Stimulated activated CD4-positive, alpha-beta T cell treated with anti-CD3 and anti-CD28 coated beads, Interleukin-2, amount 100 ng/mL, for 48 hours (primary cell): ENCODE results near the gene MACROD1.
A peak's percentile ranks its signal among the peaks of the same experiment; 100 is the strongest.

Source experiments
- DNase-seq, 2 donors: peaks; one replicate each; pipeline ENCODE4 v3.0.0-alpha.2; 2020

MACROD1 gene

DNA sequence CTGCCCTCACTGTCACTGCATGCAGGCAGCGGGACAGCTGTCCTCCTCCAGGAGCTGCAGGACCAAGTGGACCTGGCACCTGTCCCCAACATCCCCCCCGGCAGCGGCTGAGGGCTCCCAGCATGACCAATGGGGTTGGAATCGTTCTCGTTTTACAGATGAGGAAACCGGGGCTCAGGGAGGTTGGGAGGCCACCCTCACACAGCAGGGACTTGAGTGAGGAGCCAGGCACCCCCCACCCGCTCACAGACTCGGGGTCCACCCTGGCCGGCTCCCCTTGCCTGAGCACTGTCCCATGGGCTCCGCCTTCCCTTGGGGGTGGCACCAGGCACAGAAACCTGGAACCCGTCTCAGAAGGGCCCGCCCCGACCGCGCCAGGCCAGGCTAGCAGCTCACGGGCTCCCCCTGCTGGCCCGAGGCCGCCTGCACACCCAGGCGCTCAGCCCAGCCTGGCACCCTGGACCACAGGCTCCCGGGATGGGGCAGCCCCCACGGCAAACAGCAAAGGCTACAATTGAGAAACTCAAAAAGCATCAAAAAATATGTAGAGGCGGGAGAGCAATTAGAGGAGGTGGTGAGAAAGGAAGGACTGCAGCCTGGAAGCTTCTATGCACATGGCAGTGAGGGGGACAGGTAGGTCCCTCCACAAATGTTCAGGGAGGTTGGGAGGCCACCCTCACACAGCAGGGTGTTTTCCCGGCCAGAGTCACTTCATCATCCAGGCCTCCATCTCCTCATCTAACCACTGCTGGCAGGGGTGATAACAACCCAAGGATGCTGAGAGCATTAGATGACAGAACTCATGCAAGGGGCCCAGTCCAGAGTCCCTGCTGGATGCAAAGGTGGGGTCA lies 12.8 kb downstream of the MACROD1 start:
- peak; percentile 76 to 80 for DNase-seq

DNA sequence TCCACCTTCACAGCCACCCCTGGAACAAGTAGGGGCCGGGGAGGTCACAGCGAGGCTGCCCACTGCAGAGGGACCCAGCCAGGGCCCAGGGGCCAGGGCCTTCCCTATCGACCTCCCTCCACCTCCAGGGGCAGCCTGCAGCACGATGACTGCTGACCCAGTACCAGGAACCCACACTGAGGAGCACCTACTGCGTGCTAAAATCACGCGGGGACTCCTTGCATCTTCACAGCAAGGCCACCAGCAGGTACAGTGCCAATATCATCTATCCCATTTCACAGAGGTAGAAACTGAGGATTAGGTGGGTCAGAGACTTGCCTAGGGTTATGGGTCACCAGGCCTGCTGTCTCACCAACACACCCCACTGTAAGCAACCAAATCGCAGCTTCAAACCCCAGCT lies 14.6 kb downstream of the MACROD1 start:
- DNase-seq: no peak

DNA sequence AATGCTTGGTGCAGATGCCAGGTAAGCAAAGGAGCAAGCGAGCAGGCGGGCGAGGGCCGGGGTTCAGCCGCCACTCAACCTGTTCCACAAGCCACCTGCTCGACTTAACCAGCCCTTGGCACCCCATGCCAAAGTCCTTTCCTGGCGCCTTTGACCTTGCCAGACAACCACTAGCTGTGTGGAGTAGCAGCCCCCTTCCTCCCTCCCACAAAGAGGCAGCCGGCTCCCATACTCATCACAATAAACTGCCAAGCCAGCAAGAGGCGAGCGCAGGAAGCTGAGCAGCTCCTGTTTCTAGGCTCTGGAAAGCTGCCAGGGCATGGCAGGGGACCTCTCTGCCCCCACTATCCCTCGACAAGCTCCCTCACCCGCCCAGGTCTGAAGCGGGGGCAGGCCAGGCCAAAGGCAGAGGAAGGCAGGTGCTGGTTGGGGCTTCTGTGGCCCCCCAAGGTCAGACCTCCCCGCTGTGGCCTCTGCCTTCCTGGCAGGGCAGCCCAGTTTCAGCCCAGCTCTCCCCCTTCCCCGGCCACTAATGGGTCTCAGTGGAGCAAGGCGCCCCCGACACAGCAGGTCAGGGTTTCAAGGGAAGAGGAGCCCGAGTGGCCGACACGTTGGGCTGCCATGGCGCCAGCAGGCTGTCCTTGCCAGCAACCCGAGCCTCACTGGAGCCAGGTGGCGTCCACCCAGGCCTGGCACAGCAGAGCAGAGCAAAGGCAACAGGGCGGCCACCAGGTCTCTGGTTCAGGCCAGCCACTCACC lies 15.3 kb downstream of the MACROD1 start:
- DNase-seq: no peak

DNA sequence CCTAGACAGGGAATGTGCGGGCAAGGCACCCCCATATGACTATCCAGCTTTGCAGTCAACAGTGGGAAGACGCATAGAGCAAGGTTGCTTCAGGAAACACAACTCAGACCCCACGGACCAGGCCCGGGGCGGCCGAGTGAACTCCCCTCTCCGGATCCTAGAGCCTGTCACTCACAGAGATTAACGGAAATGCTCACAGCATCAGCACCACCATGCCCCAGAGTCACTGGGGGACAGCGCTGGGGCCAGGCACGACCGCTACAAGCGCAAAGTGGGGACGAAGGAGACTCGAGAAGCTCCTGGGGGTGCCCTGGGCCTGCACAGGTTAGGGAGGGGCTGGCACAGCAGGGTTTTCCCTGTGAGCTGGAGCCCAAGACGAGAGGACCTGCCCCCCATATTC lies 15.9 kb downstream of the MACROD1 start:
- no peak for DNase-seq

DNA sequence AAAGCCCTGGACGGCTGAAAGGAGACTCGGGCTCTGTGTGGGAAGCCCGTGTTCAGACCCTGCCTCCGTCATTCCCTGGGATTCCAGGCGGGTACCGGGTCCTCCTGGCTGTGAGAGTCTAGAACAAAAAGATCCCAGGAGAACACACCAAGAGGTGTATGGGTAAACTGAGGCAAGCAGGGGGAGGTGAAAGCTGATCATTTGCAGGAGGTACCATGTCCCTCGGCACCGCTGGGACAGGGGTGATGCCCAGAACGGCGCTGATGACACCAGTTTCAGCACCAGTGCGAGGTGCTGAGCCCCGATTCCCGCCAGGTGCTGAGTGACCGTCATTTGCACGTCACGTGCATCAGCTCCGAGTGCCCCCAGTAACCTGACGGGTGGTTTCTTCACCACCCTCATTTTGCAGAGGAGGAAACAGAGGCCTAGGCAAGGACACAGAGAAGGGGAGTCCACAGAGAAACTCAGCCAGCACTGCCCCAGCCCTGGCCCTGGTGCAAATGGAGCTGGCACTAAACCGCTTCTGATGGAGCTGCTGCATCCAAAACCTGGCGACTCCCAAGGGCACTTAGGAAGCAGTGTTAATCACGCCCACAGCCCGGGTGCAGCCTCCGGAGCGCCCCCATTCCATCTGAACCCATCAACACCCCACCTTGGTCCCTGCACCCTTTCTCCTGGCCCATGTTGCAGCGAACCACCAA lies 16.8 kb downstream of the MACROD1 start:
- DNase-seq: no peak

DNA sequence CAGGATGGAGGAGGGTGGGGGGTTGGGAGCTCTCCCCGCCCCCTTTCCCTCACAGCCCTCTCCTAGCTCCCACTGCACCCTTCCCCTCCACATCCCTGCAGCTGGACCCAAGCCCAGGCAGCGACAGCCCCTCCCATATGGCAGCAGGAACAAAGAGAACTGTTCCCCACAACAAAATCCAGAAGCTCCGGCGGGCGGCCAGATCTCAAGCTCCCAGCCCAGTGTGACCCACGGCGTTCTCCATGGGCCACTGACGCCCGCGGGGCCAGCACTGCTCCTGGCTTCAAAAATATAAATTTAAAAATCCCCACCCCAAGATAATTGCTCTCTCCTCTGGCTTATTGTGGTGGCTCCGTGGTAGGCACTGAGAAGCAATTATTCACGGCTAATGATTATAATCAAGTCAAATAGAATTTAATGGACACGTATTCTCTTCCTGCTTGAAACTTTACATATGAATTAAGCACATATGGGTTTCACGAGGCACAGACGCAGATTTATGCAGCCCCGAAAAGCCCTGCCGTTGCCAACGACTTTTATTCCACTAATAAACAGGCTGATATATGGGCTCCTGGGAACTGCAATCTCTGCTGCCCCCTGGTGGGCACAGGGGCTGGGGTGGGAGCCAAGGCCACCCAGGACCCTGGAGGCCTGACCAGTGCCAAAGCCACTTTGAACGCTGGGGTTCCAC lies 17.5 kb downstream of the MACROD1 start:
- peak; percentile 75 for DNase-seq

DNA sequence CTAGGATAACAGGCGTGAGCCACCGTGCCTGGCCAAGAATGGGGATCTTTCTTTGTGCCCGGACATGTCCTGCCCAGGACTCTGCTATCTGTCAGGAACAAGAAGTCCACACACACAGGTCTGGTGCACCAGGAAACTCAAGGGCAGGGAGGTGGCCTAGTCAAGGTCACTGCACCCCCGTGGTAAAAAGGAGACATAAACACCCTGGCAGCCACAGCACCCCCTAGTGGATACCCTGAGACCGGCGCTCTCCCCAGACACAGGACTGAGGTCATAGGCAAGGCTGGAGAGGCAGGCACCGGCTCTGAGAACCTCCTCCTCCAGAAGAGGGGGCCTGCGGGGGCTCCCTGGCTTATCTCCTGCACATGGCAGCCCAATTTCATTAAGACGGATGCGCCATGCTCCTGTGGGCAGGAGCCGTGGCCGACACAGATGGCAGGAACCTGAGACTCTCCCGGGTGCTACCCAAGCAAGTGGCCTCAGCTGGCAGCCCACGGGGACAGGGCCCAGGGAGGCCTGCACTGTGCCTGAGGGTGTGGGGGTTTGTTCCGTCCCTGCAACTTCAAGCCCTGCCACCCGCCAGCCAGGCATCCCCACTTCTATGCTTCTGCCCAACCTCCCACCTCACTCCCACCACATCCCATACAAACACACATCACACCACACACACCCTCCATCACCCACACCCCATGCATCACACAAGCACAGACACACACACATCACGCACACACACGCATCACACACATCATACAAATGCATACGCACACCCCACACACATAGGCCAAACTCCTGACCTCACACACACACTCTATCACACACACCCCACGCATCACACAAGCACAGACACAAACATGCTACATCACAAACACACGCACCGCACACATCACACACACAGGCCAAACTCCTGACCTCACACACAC lies 19.6 kb downstream of the MACROD1 start:
- peak; percentile 66 to 70 for DNase-seq

DNA sequence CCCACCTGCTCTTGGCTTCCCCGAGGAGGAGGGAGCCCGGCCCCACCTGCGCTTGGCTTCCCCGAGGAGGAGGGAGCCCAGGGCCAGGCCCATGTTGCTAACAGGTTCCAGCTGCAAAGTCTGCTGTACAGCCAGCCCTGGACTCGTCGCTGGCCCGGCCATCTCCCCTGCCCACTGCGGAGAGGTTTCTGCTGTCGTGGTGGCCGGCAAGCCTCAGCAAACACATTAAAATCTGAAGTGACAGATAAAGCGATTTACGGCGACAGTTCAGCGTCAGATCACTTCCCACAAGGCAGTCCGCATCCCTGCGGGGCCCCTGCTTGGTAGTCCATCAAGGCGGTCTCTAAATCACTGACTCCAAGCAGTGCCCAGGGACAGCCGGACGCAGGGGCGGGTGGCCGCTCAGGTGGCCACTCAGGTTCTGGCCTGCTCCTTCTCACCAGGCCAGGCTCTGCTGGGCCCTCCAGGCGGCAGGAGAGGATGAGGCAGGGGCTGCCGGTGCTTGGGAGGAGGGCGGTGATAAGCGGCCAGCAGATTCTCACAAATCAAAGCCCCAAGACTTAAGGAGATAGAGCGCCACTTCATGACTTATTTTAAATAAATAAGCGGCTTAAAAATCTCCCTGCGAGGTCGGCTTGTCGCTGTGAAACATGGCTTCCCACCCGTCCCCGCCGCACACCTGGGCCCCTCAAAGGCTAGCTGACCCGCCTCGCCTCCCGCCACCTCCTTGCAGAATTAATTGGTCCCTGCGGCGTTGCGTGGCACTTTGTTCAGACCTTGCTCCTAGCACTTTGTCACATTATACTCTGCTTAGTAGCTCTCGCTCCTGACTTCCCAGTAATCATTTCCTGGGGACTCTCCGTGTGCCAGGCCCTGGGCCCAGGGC lies 21.1 kb downstream of the MACROD1 start:
- DNase-seq: no peak

DNA sequence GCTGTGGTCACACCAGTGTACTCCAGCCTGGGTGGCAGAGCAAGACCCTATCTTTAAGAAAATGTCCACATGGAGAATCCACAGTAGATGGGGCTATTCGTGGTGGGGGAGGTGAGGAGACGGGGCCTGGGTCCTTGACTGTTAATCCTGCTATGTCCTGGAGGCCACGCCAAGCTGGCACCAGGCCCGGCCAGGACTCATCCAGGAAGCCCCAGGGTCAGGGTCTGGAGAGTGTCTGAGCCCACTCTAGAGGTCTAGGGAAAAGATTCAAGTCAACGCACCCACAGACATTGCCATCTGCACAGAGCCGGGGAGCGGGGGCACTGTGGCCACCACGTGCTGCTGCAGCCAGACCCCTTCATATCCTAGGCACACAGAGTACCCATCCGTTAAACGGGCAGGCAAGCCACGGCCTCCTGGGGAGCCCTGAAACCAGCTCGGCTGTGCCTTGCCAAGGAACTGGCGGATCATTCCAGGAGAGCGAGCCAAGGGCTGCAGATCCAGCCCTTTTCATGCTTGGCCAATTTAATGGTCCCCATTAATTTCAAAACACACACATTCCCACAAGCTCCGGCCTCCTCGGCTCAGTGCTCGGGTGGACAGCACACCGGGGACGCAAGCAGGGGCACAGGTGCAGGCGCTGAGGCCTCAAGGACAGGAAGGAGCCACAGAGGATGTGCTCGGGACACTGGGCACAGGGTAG lies 24.7 kb downstream of the MACROD1 start:
- DNase-seq: no peak

DNA sequence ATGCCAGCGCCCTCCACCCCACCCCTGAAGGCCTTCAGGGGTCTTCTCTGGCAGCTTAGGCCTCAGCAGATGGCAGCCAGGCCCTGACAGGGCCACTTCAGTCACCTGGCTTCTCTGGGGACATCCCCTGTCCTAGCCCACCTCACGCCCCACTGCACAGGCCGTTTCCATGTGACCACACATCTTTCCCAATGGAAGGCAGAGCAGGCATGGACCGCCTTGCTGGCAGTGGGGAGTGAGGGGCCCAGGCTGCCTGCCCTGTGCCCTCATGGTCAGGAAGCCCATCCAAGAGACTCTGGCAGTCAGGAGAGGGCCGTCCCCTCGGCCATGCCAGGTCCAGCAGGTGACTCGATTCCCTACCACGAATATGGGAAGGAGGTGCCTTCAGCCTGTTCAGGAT lies 25.8 kb downstream of the MACROD1 start:
- no peak for DNase-seq

DNA sequence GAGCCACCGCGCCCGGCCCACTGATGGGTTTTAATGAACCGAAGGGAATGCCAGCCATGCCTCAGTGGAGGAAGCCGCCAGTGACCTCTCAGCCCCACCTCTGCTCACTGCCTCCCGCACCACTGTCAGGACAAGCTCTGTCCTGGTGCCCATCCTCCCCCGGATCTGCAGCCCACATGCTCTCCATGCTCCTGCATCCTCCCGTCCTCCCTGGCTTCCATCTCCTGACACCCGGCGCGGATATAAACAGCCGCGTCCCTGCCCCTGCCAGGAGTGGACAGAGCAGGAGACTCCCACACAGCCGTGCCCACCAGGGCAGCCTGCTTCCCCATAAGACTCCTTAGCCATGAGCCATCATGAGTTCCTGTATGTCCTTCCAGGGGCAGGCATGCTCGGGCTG lies 26.9 kb downstream of the MACROD1 start:
- no peak for DNase-seq

DNA sequence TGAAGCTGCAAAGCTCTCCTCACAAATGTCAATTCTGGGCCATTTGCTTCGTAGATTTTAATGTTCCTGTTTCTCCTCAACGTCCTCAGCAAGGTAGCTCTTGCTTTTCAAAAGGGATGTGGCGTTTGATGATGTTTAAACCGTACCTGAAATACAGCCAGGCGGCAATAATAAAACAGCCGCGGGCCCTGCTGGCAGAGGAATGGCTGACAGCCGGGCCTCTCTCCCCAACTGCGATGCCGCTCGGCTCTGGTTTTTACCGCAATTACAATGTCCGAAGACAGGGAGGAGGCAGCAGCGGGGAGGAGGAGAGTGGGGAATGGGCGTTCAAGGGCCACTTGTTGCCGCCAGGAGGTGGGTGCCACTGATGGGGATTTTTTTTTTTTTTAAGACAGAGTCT lies 27.5 kb downstream of the MACROD1 start:
- no peak for DNase-seq

DNA sequence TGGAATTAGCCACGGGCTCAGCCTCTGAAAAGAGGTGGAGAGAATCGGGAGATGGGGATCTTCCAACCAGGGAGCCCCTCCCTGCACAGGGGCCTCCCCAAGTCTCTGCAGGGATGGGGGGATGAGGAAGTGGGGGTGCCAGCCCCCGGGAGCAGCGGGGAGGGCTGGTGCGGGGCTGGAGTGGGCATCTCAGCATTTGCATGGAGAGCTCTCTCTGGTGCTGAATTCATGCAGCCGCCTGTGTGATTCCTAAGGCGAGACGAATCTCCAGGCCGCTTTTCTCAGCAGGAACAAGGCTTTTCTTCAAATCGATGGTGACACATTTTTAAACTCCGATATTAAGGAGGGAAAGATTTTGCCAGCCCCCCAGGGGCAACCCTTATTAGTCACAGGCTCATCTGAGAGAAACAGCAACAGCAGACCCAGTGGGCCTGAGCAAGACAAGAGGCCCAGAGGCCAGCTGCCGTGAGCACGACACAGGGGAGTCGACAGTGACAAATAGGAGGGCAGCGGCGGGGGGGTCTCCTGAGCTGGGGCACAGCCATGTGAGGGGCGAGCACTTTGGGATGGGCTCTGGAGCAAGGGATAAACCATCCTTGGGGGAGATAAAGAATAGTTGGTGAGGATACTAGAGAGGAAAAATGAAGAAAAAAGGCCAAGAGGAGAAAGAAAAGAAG lies 29.0 kb downstream of the MACROD1 start:
- no peak for DNase-seq

DNA sequence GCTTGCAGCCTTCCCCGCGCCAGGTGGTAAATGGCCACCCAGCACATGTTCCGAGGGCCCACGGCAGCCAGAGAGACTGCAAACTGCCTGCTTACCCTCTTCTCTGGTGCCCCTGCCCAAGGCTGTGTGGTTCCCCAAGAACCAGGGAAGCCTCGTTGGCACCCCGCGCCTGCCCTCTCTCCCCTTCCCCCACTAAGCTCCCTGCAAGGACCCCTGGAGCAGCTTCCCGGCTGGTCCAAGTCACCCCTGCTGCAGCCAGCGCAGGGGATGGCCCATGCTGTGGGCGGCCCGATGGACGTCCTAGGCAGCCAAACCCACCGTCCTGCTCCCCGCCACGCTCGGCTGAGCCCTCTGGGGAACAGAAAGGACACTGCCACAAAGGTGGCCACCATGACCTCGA lies 30.2 kb downstream of the MACROD1 start:
- no peak for DNase-seq

DNA sequence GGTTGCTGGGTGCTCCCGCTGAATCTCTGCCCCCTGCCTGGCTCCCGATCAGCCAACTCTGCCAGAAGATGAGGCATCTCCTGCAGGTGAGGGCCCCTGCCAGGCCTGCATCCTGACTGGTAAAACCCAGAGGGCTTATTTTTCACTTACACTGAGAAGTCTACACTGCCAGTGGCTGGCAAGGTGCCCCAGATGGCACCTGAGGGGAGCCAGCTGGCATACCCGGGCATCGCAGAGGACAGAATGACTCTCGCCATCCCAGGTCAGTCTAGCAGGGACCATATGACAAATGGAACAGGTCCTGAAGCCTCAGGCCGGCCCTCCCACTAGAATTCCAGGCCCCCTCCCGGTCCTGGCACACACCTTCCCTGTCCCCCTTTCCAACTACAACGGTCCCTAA lies 30.9 kb downstream of the MACROD1 start:
- DNase-seq: no peak

DNA sequence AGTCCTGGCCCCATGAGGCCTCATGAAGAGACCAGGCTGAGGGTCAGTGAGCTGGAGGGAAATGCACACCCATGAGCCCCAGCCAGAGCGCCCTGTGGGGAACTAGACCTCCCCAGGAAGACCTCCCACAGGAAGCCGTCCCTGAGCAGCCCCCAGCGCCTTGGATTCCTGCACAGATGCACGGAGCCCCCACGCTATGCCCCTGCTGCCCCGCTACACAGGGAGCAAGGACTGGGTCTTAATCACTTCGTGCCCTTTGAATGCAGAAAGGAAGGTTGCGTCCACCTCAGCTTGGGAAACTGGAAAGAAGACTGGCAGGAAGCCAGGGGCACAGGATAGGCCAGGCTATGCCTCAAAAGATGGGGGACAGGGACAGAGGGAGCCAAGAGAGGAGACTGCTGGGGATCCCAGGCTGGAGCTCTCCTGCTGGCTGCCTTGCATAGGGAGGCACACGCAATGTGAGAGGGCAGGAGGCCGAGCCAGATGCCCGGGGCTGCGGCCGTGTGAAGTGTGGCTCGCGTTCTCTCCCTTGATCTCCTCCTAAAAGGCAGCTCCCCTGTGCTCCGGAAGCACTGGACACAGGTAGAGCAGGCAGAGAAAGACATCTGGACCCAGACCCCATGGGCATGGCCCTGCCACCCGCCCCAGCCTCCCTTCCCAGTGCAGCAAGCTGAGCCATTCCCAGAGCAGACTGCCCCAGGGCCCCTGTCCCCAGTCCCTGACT lies 32.8 kb downstream of the MACROD1 start:
- no peak for DNase-seq

DNA sequence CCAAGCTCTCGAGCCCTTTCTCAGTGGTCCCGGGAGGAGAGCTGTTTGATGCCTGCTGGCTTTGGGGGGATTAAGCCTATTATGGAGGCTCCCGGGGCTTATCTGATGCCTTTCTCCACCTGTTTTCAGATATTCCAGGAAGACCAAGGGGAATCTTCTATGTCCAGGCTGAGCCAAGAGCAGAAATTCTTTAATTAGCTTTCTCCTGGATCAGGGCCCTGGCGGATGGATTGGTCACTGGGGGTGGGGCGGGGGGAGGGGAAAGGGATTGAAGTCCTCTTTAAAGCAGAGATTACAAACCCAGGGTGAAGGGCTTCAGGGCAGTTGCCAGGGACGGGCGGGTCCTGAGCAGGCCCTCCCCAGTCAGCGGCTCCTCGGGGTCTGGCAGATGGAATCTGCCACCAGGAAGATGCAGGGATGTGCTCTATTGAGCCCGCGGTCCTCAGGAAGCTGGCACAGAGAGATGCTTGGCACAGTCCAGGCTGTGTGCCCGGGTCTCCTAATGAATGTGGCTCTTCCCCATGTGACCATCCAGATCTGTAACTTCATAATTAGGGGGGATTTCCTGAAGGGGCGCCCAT lies 33.6 kb downstream of the MACROD1 start:
- DNase-seq: no peak

DNA sequence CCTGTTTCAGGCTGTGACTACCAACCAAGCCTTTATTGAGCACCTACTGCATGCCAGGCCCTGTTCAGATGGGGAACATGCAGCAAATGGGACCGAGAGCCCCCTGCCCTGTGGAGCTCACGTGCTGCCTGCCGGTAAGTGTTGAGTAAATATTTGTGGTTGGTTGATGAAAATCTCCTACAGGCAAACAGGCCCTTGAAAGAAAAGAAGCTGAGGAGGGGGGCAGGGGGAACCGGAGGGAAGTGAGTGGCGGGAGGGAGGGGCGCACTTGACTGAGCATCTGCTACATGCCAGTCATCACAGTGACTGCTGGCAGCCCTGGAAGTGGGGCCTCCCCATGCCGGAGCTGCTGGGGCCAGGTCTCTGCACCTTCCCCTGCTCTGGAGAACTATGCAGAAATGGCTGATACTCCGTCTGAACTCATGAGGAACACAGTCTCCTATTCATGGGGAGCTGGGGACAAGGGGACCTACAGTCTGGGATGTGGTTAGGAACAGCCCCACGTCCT lies 34.2 kb downstream of the MACROD1 start:
- no peak for DNase-seq
